Activated naive CD4-positive, alpha-beta T cell treated with anti-CD3 and anti-CD28 coated beads, Interleukin-2, amount 10 ng/mL, durations not matched to agents 7 days and 5 days (primary cell): ENCODE data around the gene JADE3.
"Not testable (repeated sequence)": the region's sequence is repeated elsewhere in the genome, so short reads cannot be mapped to it uniquely, and the experiment has no call there.

Experiments used
- CTCF ChIA-PET: fragments of 350-600 bp; sonication (Branson Sonifier 250); formaldehyde crosslinking; loops from one replicate; lab custom pipeline; 2021; ENCODE audit warnings: antibody characterized with exemption; lab: Charles Lee
- DNase-seq: peaks from one replicate; pipeline ENCODE4 v3.0.0-alpha.2; 2020
- H3K27ac Mint-ChIP-seq: one replicate; pipeline ENCODE4 v1.8.0; 2021; ENCODE audit warnings: mild to moderate bottlenecking, moderate library complexity, mixed read lengths
- H3K27me3 Mint-ChIP-seq: one replicate; pipeline ENCODE4 v1.8.0; 2021; ENCODE audit warnings: mild to moderate bottlenecking, mixed read lengths
- H3K36me3 Mint-ChIP-seq: one replicate; pipeline ENCODE4 v1.8.0; 2021; ENCODE audit warnings: mixed read lengths
- H3K4me1 Mint-ChIP-seq: one replicate; pipeline ENCODE4 v1.8.0; 2021; ENCODE audit warnings: mixed read lengths
- H3K4me3 Mint-ChIP-seq: one replicate; pipeline ENCODE4 v1.8.0; 2021; ENCODE audit warnings: mild to moderate bottlenecking, moderate library complexity, mixed read lengths
- H3K9me3 Mint-ChIP-seq: one replicate; pipeline ENCODE4 v1.8.0; 2021; ENCODE audit warnings: mixed read lengths

The JADE3 gene

DNA sequence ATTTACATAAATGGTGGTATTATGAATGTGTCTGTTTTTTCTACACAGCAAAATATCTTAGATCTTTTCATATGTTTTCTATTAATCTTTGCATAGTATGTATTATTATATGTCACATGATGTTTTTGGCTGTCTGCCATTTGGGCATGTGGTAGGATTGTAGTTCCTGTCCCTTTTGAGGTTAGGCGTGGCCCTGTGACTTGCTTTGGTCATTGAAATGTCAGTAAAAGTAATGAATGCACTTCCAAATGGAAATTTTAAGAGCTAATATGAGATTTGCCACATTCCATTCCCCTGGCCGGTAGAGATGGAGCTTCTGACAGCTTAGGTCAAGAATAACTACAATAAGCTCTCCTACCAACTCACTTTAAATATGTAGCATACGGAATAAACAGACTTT, 45.1 kb downstream of the JADE3 start:
- H3K27me3 Mint-ChIP-seq, result no peaks in the 10 kb centered on the region
- CTCF ChIA-PET, result no interaction called here
- DNase-seq, result no peak

DNA sequence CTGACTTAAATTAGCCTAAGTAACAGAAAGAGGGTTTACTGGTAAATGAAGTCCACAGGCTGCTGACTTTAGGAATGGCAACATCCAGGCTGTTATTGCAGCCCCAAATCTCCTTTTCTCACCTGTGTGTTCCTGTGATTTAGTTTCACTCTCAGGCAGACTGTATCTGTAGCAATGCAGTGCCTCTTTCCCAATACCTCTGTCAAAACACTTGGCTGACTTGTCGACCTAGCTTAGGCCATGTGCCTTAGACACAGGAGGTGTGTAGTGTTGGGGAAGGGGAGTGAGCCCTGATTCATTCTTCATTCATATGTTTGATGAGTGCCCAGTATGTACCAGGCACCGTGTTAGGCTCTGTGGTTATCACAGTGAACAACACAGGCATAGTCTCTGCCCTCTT, 46.9 kb downstream of the JADE3 start:
- CTCF ChIA-PET, result no interaction called here
- H3K36me3 Mint-ChIP-seq, result no peaks in the 10 kb centered on the region
- H3K4me3 Mint-ChIP-seq, result no peak overlapping the region
- H3K9me3 Mint-ChIP-seq, result no peaks in the 10 kb centered on the region
- no peaks in the 10 kb centered on the region for H3K27me3 Mint-ChIP-seq
- no peak overlapping the region for H3K27ac Mint-ChIP-seq
- no peaks in the 10 kb centered on the region for H3K4me1 Mint-ChIP-seq
- no peak for DNase-seq

More for the DNA sequence above, 45.1 kb downstream of the JADE3 start:
- Mint-ChIP-seq H3K9me3 (no peaks in the 10 kb centered on the region), H3K36me3 (no peaks in the 10 kb centered on the region), H3K4me3 (no peak overlapping the region), H3K27ac (no peak overlapping the region), H3K4me1 (no peaks in the 10 kb centered on the region)

DNA sequence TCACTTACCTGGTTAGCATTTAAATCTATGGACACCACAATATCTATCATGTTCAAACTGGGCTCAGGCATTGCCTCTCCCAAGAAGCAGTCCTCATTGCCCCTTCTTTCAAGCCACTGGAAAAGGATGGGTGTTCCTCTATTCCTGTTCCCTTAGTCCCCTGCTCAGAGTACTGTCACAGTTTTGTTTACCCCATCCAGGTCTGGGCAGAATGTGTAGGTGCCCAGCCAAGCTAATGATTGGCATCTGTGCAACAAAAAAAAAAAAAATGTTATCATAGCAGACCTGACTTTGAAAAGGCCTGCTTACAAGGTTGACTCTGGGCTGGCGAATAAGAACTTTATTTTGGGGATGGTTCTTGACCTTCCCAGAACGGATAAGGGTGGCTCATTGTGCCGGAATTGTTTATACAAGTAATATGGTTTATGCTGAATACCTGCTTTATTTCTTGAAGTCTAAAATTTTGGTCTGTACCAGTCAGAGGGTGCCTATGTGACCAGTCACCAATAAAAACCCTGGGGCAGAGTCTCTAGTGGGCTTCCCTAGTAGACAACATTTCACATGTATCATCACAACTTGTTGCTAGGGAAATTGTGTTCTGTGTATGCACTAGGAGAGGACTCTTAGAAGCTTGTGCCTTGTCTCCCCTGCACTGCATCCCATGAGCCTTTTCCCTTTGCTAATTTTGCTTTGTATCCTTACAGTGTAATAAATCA, 47.9 kb downstream of the JADE3 start:
- no peak for DNase-seq
- no peak overlapping the region for H3K4me3 Mint-ChIP-seq
- H3K9me3 Mint-ChIP-seq, result no peaks in the 10 kb centered on the region
- H3K27ac Mint-ChIP-seq, result no peak overlapping the region
- no peaks in the 10 kb centered on the region for H3K27me3 Mint-ChIP-seq
- CTCF ChIA-PET, result no interaction called here
- no peaks in the 10 kb centered on the region for H3K4me1 Mint-ChIP-seq
- no peaks in the 10 kb centered on the region for H3K36me3 Mint-ChIP-seq

DNA sequence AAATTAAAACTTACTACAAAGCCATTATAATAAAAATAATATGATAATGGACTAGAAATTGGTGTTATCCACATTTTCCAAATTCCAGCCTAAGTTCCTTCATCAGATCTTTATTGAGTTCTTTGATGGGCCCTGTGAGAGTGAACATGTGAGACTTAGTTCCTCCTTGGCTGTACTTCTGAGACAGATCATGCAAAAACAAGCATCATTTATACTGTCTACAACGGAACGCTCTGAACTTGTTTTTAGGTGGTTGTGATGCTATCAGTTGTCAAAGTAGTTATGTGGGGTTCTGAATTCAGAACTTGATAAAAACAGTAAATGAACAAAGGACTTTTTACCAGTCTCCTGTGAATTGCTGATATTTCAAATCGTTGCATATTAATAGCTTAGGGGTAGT, 48.9 kb downstream of the JADE3 start:
- Mint-ChIP-seq H3K27me3 (no peaks in the 10 kb centered on the region), H3K9me3 (no peaks in the 10 kb centered on the region), H3K27ac (no peak overlapping the region), H3K4me1 (no peaks in the 10 kb centered on the region), H3K4me3 (no peak overlapping the region), H3K36me3 (no peaks in the 10 kb centered on the region)
- DNase-seq, result no peak
- CTCF ChIA-PET, result no interaction called here

DNA sequence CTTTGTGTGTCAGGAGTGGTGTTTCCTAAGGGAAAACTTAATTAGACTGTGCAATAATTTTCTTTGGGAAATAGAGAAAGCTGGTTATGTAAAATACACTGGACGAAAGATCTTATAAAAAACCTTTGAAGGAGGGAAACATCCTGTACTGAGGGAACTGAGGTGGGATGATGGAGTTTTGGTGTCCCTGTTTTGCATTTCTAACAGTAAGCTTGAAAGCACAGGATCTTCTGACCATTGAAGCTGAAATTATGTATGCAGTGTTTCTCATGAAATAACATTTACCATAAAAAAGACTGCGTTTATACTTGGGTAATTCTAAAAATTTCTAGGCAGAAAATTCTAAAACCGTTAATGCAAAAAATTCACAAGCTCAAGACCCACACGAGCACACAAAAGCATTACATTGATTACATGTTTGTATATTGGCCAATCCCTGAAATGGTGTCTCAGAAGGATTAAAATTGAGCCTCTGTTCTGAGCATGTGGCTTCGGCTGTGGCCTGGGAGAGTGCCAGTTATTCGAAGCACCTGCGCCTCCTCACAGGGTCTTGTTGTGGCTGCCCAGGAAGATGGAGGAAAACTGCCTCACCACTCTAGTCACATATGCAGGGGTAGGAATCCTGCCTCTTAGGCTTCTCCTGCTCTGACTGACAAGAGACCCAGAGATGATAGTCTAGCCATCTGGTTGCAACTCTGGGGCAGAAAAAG, 49.5 kb downstream of the JADE3 start:
- H3K36me3 Mint-ChIP-seq, result no peaks in the 10 kb centered on the region
- DNase-seq, result no peak
- H3K4me3 Mint-ChIP-seq, result no peak overlapping the region
- no peaks in the 10 kb centered on the region for H3K4me1 Mint-ChIP-seq
- H3K27ac Mint-ChIP-seq, result no peak overlapping the region
- no peaks in the 10 kb centered on the region for H3K9me3 Mint-ChIP-seq
- H3K27me3 Mint-ChIP-seq, result peaks cover 5% of the 10 kb centered on the region
- CTCF ChIA-PET, result no interaction called here

DNA sequence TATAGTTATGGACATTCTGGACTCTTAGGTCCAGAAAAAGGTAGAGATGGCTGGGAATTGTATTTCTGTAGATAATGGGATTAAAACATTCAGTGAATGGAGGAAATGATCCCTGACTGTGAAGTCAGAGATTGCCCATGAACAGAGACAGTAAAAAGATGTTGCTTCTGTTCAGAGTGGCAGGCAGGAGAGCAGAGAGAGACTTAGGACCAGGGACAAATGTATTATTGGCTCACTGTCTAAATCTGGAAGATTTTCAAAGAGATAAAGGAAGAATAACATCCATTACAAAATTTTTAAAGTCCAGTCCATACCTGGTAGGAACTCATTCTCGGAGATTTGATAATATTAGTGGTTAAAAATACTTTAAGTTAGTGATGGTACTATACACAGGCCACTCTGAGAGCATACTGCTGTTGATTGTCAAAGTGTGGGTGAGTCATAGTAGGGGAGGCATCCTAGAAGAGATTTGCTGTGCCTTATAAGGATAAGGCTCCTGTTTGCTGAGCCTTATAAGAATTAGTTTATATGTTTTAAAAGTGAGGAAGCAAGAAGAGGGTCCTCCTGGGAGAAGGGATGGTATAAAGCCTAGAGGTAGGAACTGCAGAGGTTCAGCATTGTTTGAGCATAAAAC, 53.0 kb downstream of the JADE3 start:
- Mint-ChIP-seq H3K27me3 (peaks cover 5% of the 10 kb centered on the region), H3K36me3 (no peaks in the 10 kb centered on the region)
- CTCF ChIA-PET, result no interaction called here

DNA sequence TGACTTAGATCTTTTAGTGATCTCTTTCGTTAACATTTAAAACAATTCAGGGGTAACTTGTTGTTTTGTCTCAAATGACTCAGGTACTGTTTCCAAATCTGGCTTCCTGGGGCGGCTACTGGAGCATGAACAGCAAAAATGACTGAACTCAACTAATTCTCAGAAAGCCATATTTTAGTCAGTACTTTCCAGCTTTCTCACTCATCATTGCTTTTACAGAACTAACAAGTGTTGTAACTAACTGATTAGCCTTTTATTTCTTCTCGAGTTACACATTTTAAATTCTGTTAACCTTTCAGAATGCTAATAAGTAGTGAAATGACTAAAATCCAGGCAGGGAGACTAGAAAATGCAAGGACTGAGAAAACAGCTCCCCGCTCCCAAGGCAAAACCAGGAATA, 55.3 kb downstream of the JADE3 start:
- Mint-ChIP-seq H3K4me3 (no peak overlapping the region), H3K4me1 (no peaks in the 10 kb centered on the region), H3K27ac (no peak overlapping the region), H3K9me3 (no peaks in the 10 kb centered on the region), H3K27me3 (peaks cover 5% of the 10 kb centered on the region), H3K36me3 (no peaks in the 10 kb centered on the region)
- no peak for DNase-seq
- CTCF ChIA-PET, result no interaction called here

More for the DNA sequence above, 53.0 kb downstream of the JADE3 start:
- Mint-ChIP-seq H3K4me1 (no peaks in the 10 kb centered on the region), H3K9me3 (no peaks in the 10 kb centered on the region), H3K27ac (no peak overlapping the region), H3K4me3 (no peak overlapping the region)
- DNase-seq, result no peak

DNA sequence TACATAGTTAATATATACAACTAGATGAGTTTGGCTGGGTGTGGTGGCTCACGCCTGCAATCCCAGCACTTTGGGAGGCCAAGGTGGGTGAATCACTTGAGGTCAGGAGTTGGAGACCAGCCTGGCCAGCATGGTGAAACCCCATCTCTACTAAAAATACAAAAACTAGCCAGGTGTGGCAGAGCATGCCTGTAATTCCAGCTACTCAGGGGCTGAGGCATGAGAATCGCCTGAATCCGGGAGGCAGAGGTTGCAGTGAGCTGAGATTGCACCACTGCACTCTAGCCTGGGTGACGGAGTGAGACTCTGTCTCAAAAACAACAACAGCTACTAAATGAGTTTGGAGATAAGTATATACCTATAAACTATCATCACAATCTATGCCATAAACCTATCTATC, 64.8 kb downstream of the JADE3 start:
- not testable (repeated sequence) for H3K4me3 Mint-ChIP-seq, H3K27ac Mint-ChIP-seq, H3K4me1 Mint-ChIP-seq, DNase-seq, H3K27me3 Mint-ChIP-seq, H3K36me3 Mint-ChIP-seq, H3K9me3 Mint-ChIP-seq
- CTCF ChIA-PET, result interaction anchor here (1.1 kb wide), 1 partner anchor 11 kb away, joined by 3 read pairs; no protein-coding TSS in a partner anchor

DNA sequence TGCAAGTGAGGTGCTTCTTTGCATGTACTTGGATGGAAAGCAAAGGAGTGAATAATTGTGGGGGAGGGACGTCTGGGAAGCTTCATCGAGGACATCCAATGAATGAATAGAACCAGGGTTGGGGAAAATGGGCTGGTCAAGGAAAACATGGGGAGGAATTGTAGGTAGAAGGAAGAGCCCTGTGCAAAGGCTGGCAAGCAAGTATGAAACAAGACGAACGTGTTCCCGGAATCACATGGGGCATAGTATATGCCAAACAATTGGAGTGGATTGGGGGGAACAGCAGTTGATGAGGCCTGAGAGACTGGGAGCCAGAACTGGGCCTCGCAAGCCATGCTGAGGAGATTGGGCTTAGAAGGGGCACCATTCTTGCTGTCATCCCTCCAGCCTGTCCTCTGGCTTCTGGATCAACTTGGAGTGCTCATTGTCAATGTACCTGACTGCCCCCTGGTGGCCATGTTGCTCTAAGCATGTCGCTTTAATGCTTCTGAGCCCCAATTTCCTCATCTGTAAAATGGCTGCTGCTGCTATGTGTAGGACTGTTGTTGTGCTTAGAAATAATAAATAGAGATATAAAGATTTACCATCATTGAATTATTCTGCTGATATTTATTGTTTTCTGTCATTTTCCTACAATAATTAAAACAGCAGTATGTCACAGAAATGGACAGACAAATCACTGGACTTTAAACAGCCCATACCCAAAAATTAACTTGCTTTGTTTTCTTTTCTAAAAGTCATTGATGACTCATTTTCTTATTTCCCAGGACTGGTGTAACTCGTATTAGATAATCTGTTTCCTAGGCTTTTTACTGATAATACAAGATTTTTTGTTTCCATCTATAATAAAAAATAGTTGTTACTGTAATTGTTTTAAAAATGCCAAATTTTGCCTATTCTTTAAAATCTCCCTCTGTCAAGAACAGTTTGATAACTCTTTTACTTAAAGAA, 66.4 kb downstream of the JADE3 start:
- H3K4me1 Mint-ChIP-seq, result no peaks in the 10 kb centered on the region
- no peak overlapping the region for H3K4me3 Mint-ChIP-seq
- peak; percentile 83 for DNase-seq
- H3K36me3 Mint-ChIP-seq, result no peaks in the 10 kb centered on the region
- H3K9me3 Mint-ChIP-seq, result no peaks in the 10 kb centered on the region
- CTCF ChIA-PET, result interaction anchor here (1.4 kb wide), 1 partner anchor 74 kb away, joined by 12 read pairs; no protein-coding TSS in a partner anchor
- H3K27me3 Mint-ChIP-seq, result peaks cover 5% of the 10 kb centered on the region
- H3K27ac Mint-ChIP-seq, result no peak overlapping the region

DNA sequence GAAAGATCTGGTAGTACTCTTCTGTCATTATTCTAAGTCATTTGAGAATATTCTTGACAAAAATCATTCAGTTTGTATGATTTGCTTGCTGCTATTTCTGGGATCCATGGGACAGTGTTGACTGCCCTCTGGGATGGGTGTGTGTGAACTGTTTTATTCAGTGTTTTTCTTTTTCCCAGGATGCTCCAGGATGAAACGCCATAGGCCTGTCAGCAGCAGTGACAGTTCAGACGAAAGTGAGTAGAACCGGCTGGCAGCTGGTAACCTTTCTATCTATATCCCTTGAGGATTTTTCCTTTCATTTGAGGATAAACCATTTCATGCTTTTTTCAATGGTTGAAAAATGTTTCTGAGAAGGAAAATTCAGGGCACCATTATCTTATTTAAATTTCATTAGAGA, 72.5 kb downstream of the JADE3 start:
- CTCF ChIA-PET, result interaction anchor here (1.4 kb wide), 1 partner anchor 82 kb away, joined by 4 read pairs; no protein-coding TSS in a partner anchor
- no peak overlapping the region for H3K4me3 Mint-ChIP-seq
- DNase-seq, result no peak
- no peaks in the 10 kb centered on the region for H3K36me3 Mint-ChIP-seq
- H3K27me3 Mint-ChIP-seq, result peaks cover 5% of the 10 kb centered on the region
- no peak overlapping the region for H3K27ac Mint-ChIP-seq
- no peaks in the 10 kb centered on the region for H3K4me1 Mint-ChIP-seq
- no peaks in the 10 kb centered on the region for H3K9me3 Mint-ChIP-seq

DNA sequence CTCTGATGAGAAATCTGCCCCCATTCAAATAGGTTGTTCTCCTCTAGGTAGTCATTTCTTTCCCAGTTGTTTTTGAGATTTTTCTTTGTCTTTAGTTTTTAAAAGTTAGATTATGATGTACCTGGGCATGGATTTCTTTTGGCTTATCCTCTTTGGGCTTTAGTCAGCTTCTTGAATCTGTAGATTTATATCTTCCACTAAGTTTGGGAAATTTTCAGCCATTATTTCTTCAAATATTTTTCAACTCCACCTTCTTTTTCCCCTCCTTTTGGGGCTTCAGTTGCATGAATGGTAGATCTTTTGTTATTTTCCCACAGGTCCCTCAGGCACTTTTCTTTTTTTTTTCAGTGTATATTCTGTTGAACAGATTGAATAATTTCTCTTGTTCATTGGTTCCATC, 77.3 kb downstream of the JADE3 start:
- no peaks in the 10 kb centered on the region for H3K4me1 Mint-ChIP-seq
- CTCF ChIA-PET, result no interaction called here
- no peaks in the 10 kb centered on the region for H3K9me3 Mint-ChIP-seq
- no peak overlapping the region for H3K27ac Mint-ChIP-seq
- no peak overlapping the region for H3K4me3 Mint-ChIP-seq
- H3K27me3 Mint-ChIP-seq, result no peaks in the 10 kb centered on the region
- no peaks in the 10 kb centered on the region for H3K36me3 Mint-ChIP-seq
- no peak for DNase-seq

DNA sequence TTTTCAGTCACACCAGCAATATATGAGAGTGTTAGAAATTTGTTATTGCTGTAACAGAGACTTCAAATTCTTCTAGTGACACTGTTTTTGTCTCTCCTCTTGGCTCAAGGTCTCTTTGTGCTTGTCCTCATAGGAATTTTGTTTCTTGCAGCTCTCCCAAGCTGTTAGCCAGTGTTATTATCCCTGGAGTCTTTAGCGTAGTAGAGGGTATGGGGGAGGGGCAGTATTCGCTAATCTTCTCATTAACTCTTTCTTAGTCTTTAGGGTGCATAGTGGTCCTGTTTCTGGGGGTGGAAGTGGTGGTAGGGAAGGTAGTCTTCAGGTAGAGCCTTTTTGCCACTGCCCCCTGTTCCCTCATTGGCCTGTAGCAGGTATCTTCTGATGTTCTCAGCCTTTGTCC, 79.4 kb downstream of the JADE3 start:
- no peak overlapping the region for H3K4me3 Mint-ChIP-seq
- no peak for DNase-seq
- H3K4me1 Mint-ChIP-seq, result no peaks in the 10 kb centered on the region
- H3K36me3 Mint-ChIP-seq, result no peaks in the 10 kb centered on the region
- H3K9me3 Mint-ChIP-seq, result no peaks in the 10 kb centered on the region
- H3K27ac Mint-ChIP-seq, result no peak overlapping the region
- CTCF ChIA-PET, result no interaction called here
- no peaks in the 10 kb centered on the region for H3K27me3 Mint-ChIP-seq

DNA sequence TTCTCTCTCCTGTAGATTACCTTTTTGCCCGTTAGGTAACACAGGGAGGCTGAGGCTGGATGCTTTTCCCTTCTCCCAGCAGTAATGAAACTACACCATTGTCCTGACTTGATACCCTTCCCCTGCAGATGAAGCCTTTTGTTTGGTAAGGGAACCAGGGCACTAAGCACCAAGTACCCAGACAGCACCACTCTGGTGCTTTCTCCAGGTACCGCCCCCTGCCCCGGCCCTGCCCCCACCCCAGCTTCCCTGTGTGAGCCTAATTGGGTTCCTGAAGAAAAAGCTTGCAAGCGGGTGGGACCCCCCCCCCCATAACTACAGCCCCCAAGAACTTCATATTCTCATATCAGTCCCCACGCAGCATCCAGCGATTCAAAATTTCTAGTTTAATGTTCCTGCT, 79.8 kb downstream of the JADE3 start:
- CTCF ChIA-PET, result no interaction called here
- Mint-ChIP-seq H3K4me1 (no peaks in the 10 kb centered on the region), H3K36me3 (no peaks in the 10 kb centered on the region), H3K27me3 (no peaks in the 10 kb centered on the region), H3K27ac (no peak overlapping the region), H3K9me3 (no peaks in the 10 kb centered on the region), H3K4me3 (no peak overlapping the region)
- DNase-seq, result no peak

DNA sequence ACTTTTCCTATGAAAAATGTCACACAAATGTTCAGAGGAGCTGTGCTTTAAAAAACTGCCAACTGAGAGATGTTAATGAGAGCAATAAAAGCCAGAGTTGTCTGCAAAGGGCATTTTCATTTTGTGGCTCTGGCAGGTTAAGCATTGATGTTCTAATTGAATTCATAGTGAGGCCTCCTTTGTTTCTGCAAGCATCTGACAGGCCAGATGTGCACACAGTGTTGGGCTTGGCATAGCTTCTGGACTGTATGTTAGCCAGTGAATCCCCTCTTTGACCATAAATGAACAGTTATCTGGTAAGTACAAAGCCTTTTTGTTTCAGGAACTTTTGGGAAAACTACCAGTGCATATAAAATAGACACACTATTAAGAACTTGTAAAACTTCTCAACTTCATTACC, 81.9 kb downstream of the JADE3 start:
- H3K27ac Mint-ChIP-seq, result no peak overlapping the region
- no peak for DNase-seq

More for the DNA sequence above, 81.9 kb downstream of the JADE3 start:
- Mint-ChIP-seq H3K4me1 (no peaks in the 10 kb centered on the region), H3K27me3 (no peaks in the 10 kb centered on the region), H3K4me3 (no peak overlapping the region), H3K9me3 (no peaks in the 10 kb centered on the region), H3K36me3 (no peaks in the 10 kb centered on the region)
- CTCF ChIA-PET, result no interaction called here
